H9 (cell line): ENCODE results near the gene TSR1. TPM values are rescaled to one million over a fixed set of nuclear protein-coding genes. Genes with fewer than 3 reads are reported as not detected.
A peak's percentile ranks its signal among the peaks of the same experiment; 100 is the strongest.

Experiments
- DNase-seq: peaks from one replicate; pipeline ENCODE4 v3.0.0-alpha.2; 2017
- H2AFZ ChIP-seq: one replicate; pipeline ENCODE4 v1.6.1; 2013; ENCODE audit warnings: mild to moderate bottlenecking, low read length, control low read depth, moderate library complexity
- H2AK5ac ChIP-seq: 2 replicates; pipeline ENCODE4 v1.6.1; 2013; ENCODE audit warnings: low read length, control low read depth, mixed read lengths; ENCODE audit not compliant: insufficient read length
- H2BK120ac ChIP-seq: one replicate; pipeline ENCODE4 v1.6.1; 2013; ENCODE audit warnings: low read depth, mild to moderate bottlenecking, low read length, control low read depth, inconsistent platforms; ENCODE audit not compliant: poor library complexity, severe bottlenecking
- H2BK12ac ChIP-seq: 2 replicates; pipeline ENCODE4 v1.6.1; 2013; ENCODE audit warnings: low read length, control low read depth, mixed read lengths, low read depth; ENCODE audit not compliant: insufficient read length
- H2BK15ac ChIP-seq: 2 replicates; pipeline ENCODE4 v1.6.1; 2013; ENCODE audit warnings: low read depth, low read length, control low read depth
- H2BK20ac ChIP-seq: one replicate; pipeline ENCODE4 v1.6.1; 2013; ENCODE audit warnings: low read depth, mild to moderate bottlenecking, low read length, control low read depth, inconsistent platforms; ENCODE audit not compliant: poor library complexity, severe bottlenecking
- H2BK5ac ChIP-seq: 2 replicates; pipeline ENCODE4 v1.6.1; 2013; ENCODE audit warnings: low read length, control low read depth, mixed read lengths; ENCODE audit not compliant: insufficient read length
- H3K14ac ChIP-seq: 2 replicates; pipeline ENCODE4 v1.6.1; 2013; ENCODE audit warnings: low read length, control low read depth; ENCODE audit not compliant: insufficient read depth
- H3K18ac ChIP-seq: 2 replicates; pipeline ENCODE4 v1.6.1; 2013; ENCODE audit warnings: low read depth, mild to moderate bottlenecking, mixed read lengths, low read length, control low read depth; ENCODE audit not compliant: insufficient read length
- H3K23ac ChIP-seq: 2 replicates; pipeline ENCODE4 v1.6.1; 2013; ENCODE audit warnings: low read length, control low read depth, mixed read lengths, low read depth; ENCODE audit not compliant: insufficient read length
- H3K23me2 ChIP-seq: 2 replicates; pipeline ENCODE4 v1.6.1; 2013; ENCODE audit warnings: low read depth, mild to moderate bottlenecking, mixed read lengths, low read length, control low read depth; ENCODE audit not compliant: insufficient read length, poor library complexity, severe bottlenecking
- H3K27ac ChIP-seq: 2 replicates; pipeline ENCODE4 v1.5.1; 2013; ENCODE audit warnings: low read length, control low read depth, mixed read lengths, low read depth; ENCODE audit not compliant: insufficient read length
- H3K27me3 ChIP-seq: 2 replicates; pipeline ENCODE4 v1.6.1; 2013; ENCODE audit warnings: low read length, control low read depth, inconsistent platforms; ENCODE audit not compliant: insufficient read depth
- H3K4ac ChIP-seq: 2 replicates; pipeline ENCODE4 v1.6.1; 2013; ENCODE audit warnings: low read depth, mild to moderate bottlenecking, control low read depth, inconsistent platforms, low read length, moderate library complexity
- H3K4me1 ChIP-seq: 2 replicates; pipeline ENCODE4 v1.6.1; 2013; ENCODE audit warnings: low read length, control low read depth, inconsistent platforms; ENCODE audit not compliant: insufficient read depth
- H3K4me2 ChIP-seq: 2 replicates; pipeline ENCODE4 v1.6.1; 2013; ENCODE audit warnings: low read length, control low read depth, mixed read lengths; ENCODE audit not compliant: insufficient read length, insufficient read depth
- H3K56ac ChIP-seq: 2 replicates; pipeline ENCODE4 v1.6.1; 2013; ENCODE audit warnings: low read depth, mild to moderate bottlenecking, mixed read lengths, low read length, control low read depth; ENCODE audit not compliant: insufficient read length
- H3K79me1 ChIP-seq: 2 replicates; pipeline ENCODE4 v1.6.1; 2013; ENCODE audit warnings: low read depth, mild to moderate bottlenecking, moderate library complexity, low read length, control low read depth, inconsistent platforms; ENCODE audit not compliant: insufficient read depth, poor library complexity, severe bottlenecking
- H3K79me2 ChIP-seq: 2 replicates; pipeline ENCODE4 v1.6.1; 2013; ENCODE audit warnings: low read length, control low read depth, inconsistent platforms; ENCODE audit not compliant: insufficient read depth
- H3K9ac ChIP-seq: 2 replicates; pipeline ENCODE4 v1.6.1; 2013; ENCODE audit warnings: low read length, control low read depth, mixed read lengths; ENCODE audit not compliant: insufficient read length; ENCODE audit errors: extremely low read depth
- H3K9me3 ChIP-seq: one replicate; pipeline ENCODE4 v1.6.1; 2013; ENCODE audit warnings: low read depth, low read length, inconsistent platforms; ENCODE audit not compliant: control insufficient read depth
- H3T11ph ChIP-seq: one replicate; pipeline ENCODE4 v1.6.1; 2013; ENCODE audit warnings: mild to moderate bottlenecking, low read length, control low read depth, inconsistent platforms
- H4K20me1 ChIP-seq: one replicate; pipeline ENCODE4 v1.6.1; 2013; ENCODE audit not compliant: control insufficient read depth, insufficient read length, insufficient read depth
- H4K5ac ChIP-seq: 2 replicates; pipeline ENCODE4 v1.6.1; 2013; ENCODE audit warnings: low read depth, mild to moderate bottlenecking, mixed read lengths, low read length, control low read depth; ENCODE audit not compliant: insufficient read length
- H4K8ac ChIP-seq: replicated peaks from 2 replicates; pipeline ENCODE4 v1.6.1; 2013; ENCODE audit warnings: low read length, control low read depth, mixed read lengths, low read depth; ENCODE audit not compliant: insufficient read length
- H4K91ac ChIP-seq: 2 replicates; pipeline ENCODE4 v1.6.1; 2013; ENCODE audit warnings: low read depth, mild to moderate bottlenecking, moderate library complexity, mixed read lengths, low read length, control low read depth; ENCODE audit not compliant: insufficient read length
- H3K27ac Mint-ChIP-seq, 3 experiments: 2 replicates in 2 of 3; 3 replicates in 1 of 3; pipeline ENCODE4 v1.8.0; 2020 to 2021; ENCODE audit warnings: mixed read lengths in 3 of 3, mild to moderate bottlenecking in 1 of 3, moderate library complexity in 1 of 3
- H3K27me3 Mint-ChIP-seq: 2 replicates; pipeline ENCODE4 v1.8.0; 2021; ENCODE audit warnings: low read depth, mild to moderate bottlenecking, moderate library complexity, mixed read lengths
- H3K36me3 Mint-ChIP-seq, 3 experiments: 2 replicates in 2 of 3; 3 replicates in 1 of 3; pipeline ENCODE4 v1.8.0; 2020 to 2021; ENCODE audit warnings: low read depth in 3 of 3, mixed read lengths in 3 of 3; ENCODE audit not compliant: insufficient read depth in 1 of 3
- H3K4me1 Mint-ChIP-seq, 2 experiments: 2 replicates each; pipeline ENCODE4 v1.8.0; 2020; ENCODE audit warnings: mixed read lengths in 2 of 2
- H3K4me3 Mint-ChIP-seq, 2 experiments: 2 replicates in 1 of 2; 3 replicates in 1 of 2; pipeline ENCODE4 v1.8.0; 2020 to 2021; ENCODE audit warnings: mild to moderate bottlenecking in 2 of 2, mixed read lengths in 2 of 2, moderate library complexity in 1 of 2
- H3K9me3 Mint-ChIP-seq, 2 experiments: 2 replicates in 1 of 2; 3 replicates in 1 of 2; pipeline ENCODE4 v1.8.0; 2020; ENCODE audit warnings: mild to moderate bottlenecking in 2 of 2, mixed read lengths in 2 of 2, moderate library complexity in 1 of 2
- WGBS: extraction: QIAGEN DNeasy Blood & Tissue Kit; methylation state at CpG from one replicate; pipeline ENCODE4 v1.1.7; 2013; ENCODE audit warnings: missing lambda C conversion rate, low lambda C conversion rate, mixed read lengths; ENCODE audit not compliant: insufficient read length; ENCODE audit errors: extremely low coverage; 5-methylcytosine and 5-hydroxymethylcytosine counted together
- total RNA-seq: library from RNA; stranded (reverse); gene quantifications from 2 replicates; pipeline ENCODE4 v1.2.1, GENCODE V29; 2021
- TF ChIP-seq, protein P1 (sequence below): fragments of 200-600 bp; sonication (generic); conservative IDR thresholded peaks from 3 replicates; pipeline ENCODE4 v1.8.0; 2021; ENCODE audit warnings: antibody characterized with exemption, mild to moderate bottlenecking

TSR1 gene
- total RNA-seq, 1 experiment from 2014 or later: 81.1 TPM

DNA sequence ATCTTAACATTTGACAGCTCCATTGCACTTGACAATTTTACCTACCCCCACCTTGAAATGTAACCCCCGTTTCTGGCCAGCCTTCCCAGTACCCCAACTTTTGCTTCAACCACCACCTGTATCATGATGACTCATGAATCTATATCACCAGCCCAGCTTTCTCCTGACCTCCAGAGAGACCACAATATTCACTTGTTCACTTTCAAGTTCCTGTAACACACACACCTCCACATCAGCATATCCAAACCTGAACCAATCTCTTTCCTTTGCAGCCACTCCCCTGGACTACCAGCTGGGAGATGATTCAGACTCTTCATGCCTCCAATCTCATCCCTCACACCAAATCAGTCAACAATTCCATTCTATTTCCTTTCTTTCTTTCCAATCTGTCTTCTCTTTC is 40.7 kb downstream of the TSR1 start:
- H3K56ac ChIP-seq: no peak overlapping the region
- WGBS: no CpG with 5 or more reads among the region's 1 CpG
- no peak overlapping the region for H2AFZ ChIP-seq
- no peak overlapping the region for H3K27ac ChIP-seq
- no peak overlapping the region for H2BK15ac ChIP-seq
- no peak overlapping the region for H4K8ac ChIP-seq
- H3K23ac ChIP-seq: no peak overlapping the region
- no peak overlapping the region for H2BK20ac ChIP-seq
- no peak overlapping the region for H3K14ac ChIP-seq
- no peak overlapping the region for H3K4me2 ChIP-seq
- no peak overlapping the region for H2BK120ac ChIP-seq
- H3K9me3 ChIP-seq: no peaks in the 10 kb centered on the region
- no peak overlapping the region for H3T11ph ChIP-seq
- H2BK12ac ChIP-seq: no peak overlapping the region
- H3K79me1 ChIP-seq: no peaks in the 10 kb centered on the region
- no peak for DNase-seq
- Mint-ChIP-seq H3K27ac (peak overlapping the region in 1 of 3 experiments; percentile 3; a peak in 2 of 7 replicates), H3K9me3 (no peaks in the 10 kb centered on the region), H3K36me3 (peaks cover 33 to 85% (median 66%) of the 10 kb centered on the region in 3 experiments; a peak in 6 of 7 replicates), H3K4me3 (no peak overlapping the region), H3K4me1 (no peaks in the 10 kb centered on the region; a peak in 2 of 4 replicates), H3K27me3 (no peaks in the 10 kb centered on the region)
- no peak overlapping the region for H4K91ac ChIP-seq
- no peak overlapping the region for H3K18ac ChIP-seq
- H4K5ac ChIP-seq: no peak overlapping the region
- no peak overlapping the region for H3K4ac ChIP-seq
- no peaks in the 10 kb centered on the region; the same call in 1 of the 2 replicates for H3K27me3 ChIP-seq
- H2AK5ac ChIP-seq: no peak overlapping the region
- H3K9ac ChIP-seq: no peak overlapping the region
- H3K4me1 ChIP-seq: no peaks in the 10 kb centered on the region
- TF ChIP-seq, protein P1, sequence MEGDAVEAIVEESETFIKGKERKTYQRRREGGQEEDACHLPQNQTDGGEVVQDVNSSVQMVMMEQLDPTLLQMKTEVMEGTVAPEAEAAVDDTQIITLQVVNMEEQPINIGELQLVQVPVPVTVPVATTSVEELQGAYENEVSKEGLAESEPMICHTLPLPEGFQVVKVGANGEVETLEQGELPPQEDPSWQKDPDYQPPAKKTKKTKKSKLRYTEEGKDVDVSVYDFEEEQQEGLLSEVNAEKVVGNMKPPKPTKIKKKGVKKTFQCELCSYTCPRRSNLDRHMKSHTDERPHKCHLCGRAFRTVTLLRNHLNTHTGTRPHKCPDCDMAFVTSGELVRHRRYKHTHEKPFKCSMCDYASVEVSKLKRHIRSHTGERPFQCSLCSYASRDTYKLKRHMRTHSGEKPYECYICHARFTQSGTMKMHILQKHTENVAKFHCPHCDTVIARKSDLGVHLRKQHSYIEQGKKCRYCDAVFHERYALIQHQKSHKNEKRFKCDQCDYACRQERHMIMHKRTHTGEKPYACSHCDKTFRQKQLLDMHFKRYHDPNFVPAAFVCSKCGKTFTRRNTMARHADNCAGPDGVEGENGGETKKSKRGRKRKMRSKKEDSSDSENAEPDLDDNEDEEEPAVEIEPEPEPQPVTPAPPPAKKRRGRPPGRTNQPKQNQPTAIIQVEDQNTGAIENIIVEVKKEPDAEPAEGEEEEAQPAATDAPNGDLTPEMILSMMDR: no peak
- no peaks in the 10 kb centered on the region for H3K23me2 ChIP-seq
- peaks cover 2% of the 10 kb centered on the region for H4K20me1 ChIP-seq
- H3K79me2 ChIP-seq: no peaks in the 10 kb centered on the region
- no peak overlapping the region for H2BK5ac ChIP-seq
